OCI-M2 (cell line): ENCODE results near the gene AGMAT.

Experiments used
- DNase-seq: peaks from one replicate; lab custom pipeline; 2025; ENCODE audit not compliant: unreplicated experiment; lab: John Stamatoyannopoulos, UW

The AGMAT gene

GRCh38 chr1:15568387-15569073, 16.3 kb downstream of the AGMAT start:
- DNase-seq, result no peak

DNA sequence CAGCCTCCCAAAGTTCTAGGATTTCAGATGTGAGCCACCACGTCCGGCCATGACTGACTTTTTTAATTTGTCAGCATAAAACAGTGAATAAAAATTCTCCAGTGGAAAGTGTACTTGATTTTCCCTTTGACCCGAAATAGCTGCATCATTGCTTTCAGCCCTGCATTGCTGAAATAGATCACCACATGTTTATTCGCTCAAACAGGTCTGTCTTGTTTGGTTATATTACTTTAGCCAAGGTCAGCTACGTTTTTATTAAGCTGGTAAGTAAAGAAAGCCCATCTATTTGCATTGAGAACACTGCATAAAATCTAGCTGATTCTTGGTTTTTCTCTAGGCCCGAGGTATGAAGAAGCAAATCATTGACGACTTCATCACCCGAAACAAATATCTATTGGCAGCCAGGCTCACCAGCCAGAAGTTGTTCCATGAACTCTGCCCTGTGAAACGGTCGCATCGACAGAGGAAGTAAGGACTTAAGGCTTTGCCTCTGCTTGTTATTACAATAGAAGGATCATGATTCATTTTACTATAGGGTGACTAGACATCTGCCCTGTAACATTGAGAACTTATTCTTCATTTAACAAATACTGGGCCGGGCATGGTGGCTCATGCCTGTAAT, 25.6 kb downstream of the AGMAT start:
- DNase-seq, result no peak

DNA sequence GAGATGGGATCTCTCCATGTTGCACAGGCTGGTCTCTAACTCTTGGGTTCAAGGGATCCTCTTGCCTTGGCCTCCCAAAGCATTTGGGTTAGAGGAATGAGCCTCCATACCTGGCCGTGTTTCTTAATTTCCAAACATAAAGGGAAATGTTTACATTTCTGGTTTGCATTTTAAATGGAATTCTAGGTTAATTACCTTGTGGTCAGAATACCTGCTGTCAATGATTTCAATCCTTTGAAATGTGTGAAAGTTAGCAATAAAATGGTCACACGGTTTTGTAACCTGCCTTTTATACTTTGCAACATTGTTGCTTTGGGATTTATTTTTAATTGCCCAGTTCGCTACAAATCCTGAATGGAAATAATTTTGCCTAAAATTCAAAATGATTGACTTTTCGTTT, 26.3 kb downstream of the AGMAT start:
- no peak for DNase-seq

GRCh38 chr1:15557594-15557993, 27.3 kb downstream of the AGMAT start:
- no peak for DNase-seq

GRCh38 chr1:15557008-15557407, 27.8 kb downstream of the AGMAT start:
- DNase-seq, result no peak

DNA sequence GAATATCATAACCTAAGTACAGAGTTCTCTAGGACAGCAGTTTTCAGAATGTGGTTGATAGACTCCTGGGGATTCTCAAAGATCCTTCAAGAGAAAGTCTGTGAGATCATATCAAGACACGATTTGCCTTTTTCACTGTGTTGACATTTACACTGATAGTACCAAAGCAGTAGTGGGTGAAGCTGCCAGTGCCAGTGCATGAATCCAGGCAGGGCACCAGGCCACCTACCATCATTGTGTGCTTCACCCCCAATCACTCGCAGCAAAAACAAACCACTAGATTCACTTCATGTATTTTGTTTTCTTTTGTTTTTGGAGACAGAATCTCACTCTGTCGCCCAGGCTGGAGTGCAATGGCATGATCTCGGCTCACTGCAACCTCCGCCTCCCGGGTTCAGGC, 34.3 kb downstream of the AGMAT start:
- no peak for DNase-seq

DNA sequence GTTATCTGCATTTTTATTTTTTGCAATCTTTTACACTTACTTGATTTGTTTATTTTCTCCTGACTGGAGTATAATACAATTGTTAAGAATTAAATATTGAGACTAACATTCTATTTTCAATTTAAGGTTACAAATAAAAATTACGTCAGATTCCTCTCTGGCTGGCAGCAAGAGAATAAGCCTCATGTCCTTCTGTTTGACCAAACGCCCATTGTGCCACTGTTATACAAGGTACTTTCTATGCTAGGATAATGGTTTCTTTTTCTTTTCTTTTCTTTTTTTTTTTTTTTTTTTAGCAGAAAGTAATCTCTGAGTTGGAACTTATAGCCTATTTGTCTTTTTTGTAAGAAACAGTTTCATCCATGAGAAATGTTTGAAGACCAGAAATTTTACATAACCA, 38.2 kb downstream of the AGMAT start:
- no peak for DNase-seq

- peak; percentile 49 for DNase-seq
Measured at GRCh38 chr1:15543589-15544568, 41.0 kb downstream of the AGMAT start.

DNA sequence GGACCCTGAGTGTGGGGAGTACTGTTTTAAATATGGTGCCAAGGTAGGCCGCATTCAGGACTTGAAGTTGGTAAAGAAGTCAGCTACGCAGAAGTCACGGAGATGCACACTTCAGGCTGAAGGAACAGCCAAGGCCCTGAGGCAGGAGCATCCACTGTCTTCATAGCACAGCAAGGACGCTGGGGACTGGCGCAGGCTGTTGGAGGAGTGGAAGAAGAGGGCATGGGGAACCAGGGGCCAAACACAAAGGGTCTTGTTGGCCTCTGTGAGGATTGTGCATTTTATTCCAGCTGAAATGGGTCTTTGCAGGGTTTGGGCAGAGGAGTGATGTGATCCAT, 41.6 kb downstream of the AGMAT start:
- DNase-seq, result no peak

DNA sequence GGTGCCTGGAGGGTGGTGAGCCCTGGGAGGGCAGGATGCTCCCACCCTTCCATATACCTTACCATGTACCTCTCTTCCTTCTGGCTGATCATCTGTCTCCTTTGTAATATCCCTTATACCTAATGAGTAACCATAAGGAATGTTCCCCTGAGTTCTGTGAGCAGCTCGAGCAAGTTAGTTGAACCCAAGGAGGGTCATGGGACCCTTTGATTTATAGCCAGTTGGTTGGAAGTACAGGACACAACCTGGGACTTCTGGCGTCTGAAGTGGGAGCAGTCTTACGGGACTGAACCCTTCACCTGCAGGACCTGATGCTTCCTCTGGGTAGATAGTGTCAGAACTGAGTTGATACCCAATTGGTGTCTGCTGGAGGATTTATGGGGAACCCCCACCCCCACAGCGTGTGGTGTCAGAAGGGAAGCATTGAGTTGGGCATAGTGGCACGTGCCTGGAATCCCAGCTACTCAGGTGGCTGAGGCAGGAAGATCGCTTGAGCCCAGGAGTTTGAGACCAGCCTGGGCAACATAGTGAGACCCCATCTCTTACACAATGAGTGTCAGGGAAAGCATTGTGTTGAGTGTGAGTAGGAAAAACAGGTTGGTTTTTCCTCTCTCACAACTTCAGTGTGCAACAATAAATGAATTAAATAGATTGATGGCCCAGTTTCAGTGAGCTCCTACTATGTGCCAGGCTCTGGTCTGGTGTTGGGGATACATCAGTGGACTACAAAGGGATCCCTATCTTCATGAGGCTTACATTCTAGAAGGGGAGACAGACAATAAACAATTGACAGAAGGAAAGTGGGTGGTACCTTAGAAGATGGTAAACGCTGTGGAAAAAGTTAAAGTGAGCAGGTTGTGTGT, 42.2 kb downstream of the AGMAT start:
- DNase-seq, result no peak

DNA sequence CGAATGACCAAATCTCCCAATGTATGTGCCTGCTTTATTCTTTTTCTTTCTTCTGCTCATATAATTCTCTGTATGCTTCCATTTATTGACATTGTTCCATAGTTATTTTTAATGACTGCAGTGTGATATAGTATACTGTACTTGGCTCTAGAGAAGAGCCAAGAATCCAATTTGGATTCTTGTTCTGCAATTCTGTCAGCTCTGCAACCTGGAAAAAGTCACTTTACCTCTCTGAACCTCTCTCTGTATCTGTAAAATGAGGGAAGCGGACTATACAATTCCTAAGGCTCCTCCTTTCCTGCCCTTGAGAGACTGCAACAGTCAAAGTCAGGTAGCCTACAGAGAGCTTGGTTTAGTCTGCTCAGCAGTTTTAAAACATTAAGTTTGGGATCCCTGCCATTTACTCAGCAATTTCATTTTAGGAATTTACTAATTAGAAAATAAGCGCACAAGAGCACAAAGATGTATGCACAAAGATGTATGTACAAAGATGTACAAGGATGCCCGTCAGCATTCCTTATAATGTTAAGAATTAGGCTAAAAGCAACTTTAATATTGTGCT, 43.5 kb downstream of the AGMAT start:
- no peak for DNase-seq

GRCh38 chr1:15540186-15540585, 44.7 kb downstream of the AGMAT start:
- no peak for DNase-seq

DNA sequence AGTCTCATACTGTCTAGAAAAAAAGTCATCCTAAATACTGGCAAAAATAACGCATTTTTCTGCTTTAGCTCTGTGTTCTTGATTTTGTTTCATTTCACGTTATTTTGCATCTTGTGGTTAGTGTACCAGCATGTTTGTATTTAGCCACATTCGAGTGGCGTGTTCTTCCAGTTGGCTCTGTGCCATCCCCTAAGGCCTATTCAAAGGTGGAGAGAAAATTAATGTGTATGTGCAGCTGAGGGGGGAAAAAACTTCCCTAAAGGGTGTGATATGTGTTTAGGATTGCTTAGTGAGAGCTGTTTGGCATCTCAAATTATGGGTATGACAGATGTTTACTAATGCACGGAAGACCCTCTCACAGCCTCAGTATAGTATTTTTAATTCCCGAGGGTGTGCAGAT, 46.1 kb downstream of the AGMAT start:
- no peak for DNase-seq

GRCh38 chr1:15531682-15532081, 53.2 kb downstream of the AGMAT start:
- DNase-seq, result no peak

- no peak for DNase-seq
Measured at GRCh38 chr1:15531003-15531402, 53.8 kb downstream of the AGMAT start.

GRCh38 chr1:15526490-15527339, 58.1 kb downstream of the AGMAT start, which contains the start of gene DNAJC16:
TSS of gene DNAJC16 (plus strand) at chr1:15526848. CDS start at chr1:15529106, 2,258 bp downstream.
- DNase-seq, result peak; percentile 95

DNA sequence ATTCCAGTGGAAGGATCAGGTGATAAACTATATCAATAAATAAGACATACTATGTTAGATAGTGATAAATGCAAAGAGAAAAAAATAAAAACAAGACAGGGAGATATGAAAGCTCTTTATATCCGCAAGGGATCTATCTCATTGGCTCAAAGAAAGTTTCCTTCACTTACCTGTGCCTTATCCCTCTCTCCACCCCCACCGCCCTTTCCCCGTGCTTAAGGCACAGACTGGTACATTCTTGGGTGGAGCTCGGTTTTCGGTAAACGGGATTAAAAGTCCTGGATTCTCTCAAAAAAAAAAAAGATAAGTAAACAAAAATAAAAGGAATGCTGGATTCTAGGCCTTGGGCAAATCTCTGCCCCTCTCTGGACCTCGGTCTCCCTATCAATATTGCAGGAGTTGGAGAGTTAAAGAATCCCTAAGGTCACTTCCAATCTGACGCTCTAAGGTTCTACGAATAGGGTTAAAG, 58.8 kb downstream of the AGMAT start:
- no peak for DNase-seq

- no peak for DNase-seq
Measured at GRCh38 chr1:15525050-15526020, 59.5 kb downstream of the AGMAT start.
